ENCODE results near the gene TYRO3. TPM values are rescaled to one million over a fixed set of nuclear protein-coding genes. Genes with fewer than 3 reads are reported as not detected.

Gene TYRO3
- total RNA-seq, 1 donor from 2014 or later: 28.5 TPM

- Mint-ChIP-seq H3K4me3 (ENCODE audit: unreplicated experiment) (no peak overlapping the region), H3K27me3 (ENCODE audit: low read depth, unreplicated experiment) (no peaks in the 10 kb centered on the region), H3K36me3 (ENCODE audit: low read depth, unreplicated experiment) (no peaks in the 10 kb centered on the region), H3K9me3 (ENCODE audit: unreplicated experiment) (no peaks in the 10 kb centered on the region), H3K27ac (ENCODE audit: unreplicated experiment) (no peak overlapping the region), H3K4me1 (ENCODE audit: low read depth, unreplicated experiment) (peaks cover 5% of the 10 kb centered on the region)
- no peak overlapping the region for H2AFZ ChIP-seq (ENCODE audit: low read depth, low read length)
- H3K4me2 ChIP-seq (ENCODE audit: low read length): no peak overlapping the region
- no peak overlapping the region for H3K4me3 ChIP-seq (ENCODE audit: insufficient read depth, low read depth, low read length)
- peaks cover 19% of the 10 kb centered on the region for H4K20me1 ChIP-seq (ENCODE audit: insufficient read depth, low read length)
- no peaks in the 10 kb centered on the region for H3K27me3 ChIP-seq (ENCODE audit: insufficient read depth, low read length)
- no peak for TF ChIP-seq EZH2 (IDR thresholded peaks at IDR 0.05; ENCODE audit: insufficient read depth, low read length)
- TF ChIP-seq CTCF (IDR thresholded peaks at IDR 0.05; ENCODE audit: insufficient read depth, low read depth, low read length): no peak
- no peaks in the 10 kb centered on the region for H3K9me3 ChIP-seq (ENCODE audit: insufficient read depth, low read depth, low read length)
- no peak for DNase-seq (ENCODE audit: low read depth)
- H3K4me1 ChIP-seq (ENCODE audit: insufficient read depth, low read length): no peaks in the 10 kb centered on the region
- H3K36me3 ChIP-seq (ENCODE audit: insufficient read depth, low read length): no peaks in the 10 kb centered on the region
- H3K27ac ChIP-seq (ENCODE audit: low read depth, low read length): no peak overlapping the region
- no peak overlapping the region for H3K9ac ChIP-seq (ENCODE audit: low read length)
- H3K79me2 ChIP-seq (ENCODE audit: insufficient read depth, low read length): peaks cover 9% of the 10 kb centered on the region
- FAIRE-seq: no peak
These were observed 73.0 kb downstream of the TYRO3 start for GRCh38 chr15:41631880-41632470.

Other genes starting within 250 kb of the TYRO3 start
- gene OIP5, start 226.6 kb upstream of the TYRO3 start, total RNA-seq: 1.2 and 1.7 TPM in 2 replicates
- 6.5 and 7.7 TPM in 2 replicates for gene NUSAP1, start 226.3 kb upstream of the TYRO3 start, total RNA-seq
- 19.1 and 19.9 TPM in 2 replicates for gene NDUFAF1, start 156.7 kb upstream of the TYRO3 start, total RNA-seq
- gene RTF1, start 142.1 kb upstream of the TYRO3 start, total RNA-seq: 37.8 and 42.0 TPM in 2 replicates
- 1.0 and 1.2 TPM in 2 replicates for gene ITPKA, start 65.3 kb upstream of the TYRO3 start, total RNA-seq
- 0.14 TPM in 1 of 2 replicates, not detected in the other for gene LTK, start 45.4 kb upstream of the TYRO3 start, total RNA-seq
- 35.9 and 39.1 TPM in 2 replicates for gene RPAP1, start 15.0 kb upstream of the TYRO3 start, total RNA-seq
- 28.4 and 32.6 TPM in 2 replicates for gene MGA, start 101.2 kb downstream of the TYRO3 start, total RNA-seq
- 30.8 and 30.9 TPM in 2 replicates for gene MAPKBP1, start 215.3 kb downstream of the TYRO3 start, total RNA-seq